Skin of body (tissue), 2 donors: Measurements from ENCODE around the gene BOLA2B. TPM values are rescaled to one million over a fixed set of nuclear protein-coding genes. Genes with fewer than 3 reads are reported as not detected.
"Not testable (repeated sequence)": the region's sequence is repeated elsewhere in the genome, so short reads cannot be mapped to it uniquely, and the experiment has no call there.

Experiments used
- DNase-seq: peaks from one replicate; lab custom pipeline; 2025; lab: John Stamatoyannopoulos, UW
- total RNA-seq: library from RNA; depleted of rRNA; stranded (reverse); fragments of >200 nt; gene quantifications from one replicate; pipeline ENCODE4 v1.2.3, GENCODE V29; 2014

Gene BOLA2B
- 6.1 TPM for total RNA-seq

DNA sequence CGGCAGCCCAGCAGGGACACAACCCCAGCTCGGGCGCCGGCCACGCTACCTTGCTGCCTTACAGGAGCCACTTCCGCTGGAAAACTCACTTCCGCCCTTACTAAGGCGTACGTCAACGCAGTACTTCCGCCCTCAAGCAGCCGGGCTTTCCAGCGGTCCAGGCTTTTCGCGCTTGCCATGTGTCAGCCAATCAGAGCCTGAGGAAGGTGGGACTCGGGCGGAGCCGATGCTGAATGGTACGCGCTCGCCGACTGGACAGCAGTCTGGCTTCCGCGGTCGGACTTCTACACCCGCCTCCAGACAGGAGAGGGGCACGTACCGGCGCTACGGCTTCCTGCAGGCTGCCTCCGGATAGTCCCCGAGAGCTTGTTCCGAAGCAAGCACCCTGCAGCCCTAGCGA lies at the start of gene BOLA2B, which contains the start of gene SLX1A:
Gene BOLA2B (minus strand): TSS at position 52 of the 400 bp plus-strand sequence. CDS start 71 bp downstream, outside the sequence.
Gene SLX1A (plus strand): TSS at position 261 of the 400 bp plus-strand sequence. CDS start 210 bp downstream, outside the sequence.
- not testable (repeated sequence) for DNase-seq

DNA sequence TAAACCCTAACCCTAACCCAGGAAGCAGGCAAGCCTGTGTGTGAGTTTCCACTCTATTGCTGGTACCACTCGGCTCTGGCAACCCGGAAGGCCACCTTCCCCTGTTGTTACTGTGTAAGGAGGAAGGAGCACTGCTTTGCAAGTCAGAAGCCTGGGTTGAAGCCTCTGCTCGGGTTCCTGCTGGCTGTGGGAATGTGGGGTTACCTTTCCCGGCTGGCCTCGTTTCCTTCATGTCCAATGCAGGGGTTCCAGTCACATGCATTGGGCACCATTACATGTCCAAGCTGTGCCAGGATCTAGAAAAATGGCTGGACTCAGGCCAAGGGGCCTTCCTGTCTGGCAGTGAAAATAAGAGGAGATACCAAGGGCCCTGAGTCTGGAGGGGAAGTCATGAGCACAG lies 23.6 kb upstream of the BOLA2B start:
- DNase-seq, result not testable (repeated sequence)

DNA sequence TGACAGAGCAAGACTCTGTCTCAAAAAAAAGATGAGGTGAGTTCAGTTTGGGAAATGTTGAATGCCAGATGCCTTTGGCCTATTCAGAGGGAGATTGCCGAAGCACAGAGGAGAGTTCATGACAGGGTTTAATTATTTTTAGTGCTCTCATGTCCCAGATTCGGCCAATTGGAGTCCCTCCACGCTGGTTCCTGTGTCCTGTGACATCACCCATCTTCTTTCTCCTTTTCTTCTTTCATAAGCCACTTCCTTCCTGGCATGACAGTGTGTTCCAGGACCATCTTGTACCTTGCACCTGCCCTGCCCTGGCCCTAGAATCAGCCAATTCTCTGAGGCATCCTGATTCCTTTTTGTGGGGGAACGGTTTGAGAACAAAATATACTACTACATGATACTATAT lies 17.9 kb upstream of the BOLA2B start:
- not testable (repeated sequence) for DNase-seq

DNA sequence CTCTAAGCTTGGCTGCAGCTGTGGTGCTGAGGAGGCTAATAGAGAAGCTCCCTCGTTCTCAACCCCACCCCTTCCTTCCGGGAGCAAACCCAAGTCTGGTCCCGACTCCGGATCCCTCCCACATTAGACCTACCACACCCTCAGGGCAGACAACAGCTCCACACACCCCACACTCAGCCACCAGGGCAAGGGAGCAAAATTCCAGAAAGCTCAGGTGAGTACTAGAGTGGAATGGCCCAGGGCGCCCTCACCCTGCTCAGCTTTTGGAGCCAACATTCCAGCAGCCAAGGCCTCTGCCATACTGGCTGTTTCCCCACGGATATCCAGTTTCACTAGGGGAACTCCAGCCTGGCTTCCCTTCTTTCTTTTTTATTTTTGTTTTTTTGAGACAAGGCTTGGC lies 15.6 kb upstream of the BOLA2B start:
- DNase-seq, result not testable (repeated sequence)

DNA sequence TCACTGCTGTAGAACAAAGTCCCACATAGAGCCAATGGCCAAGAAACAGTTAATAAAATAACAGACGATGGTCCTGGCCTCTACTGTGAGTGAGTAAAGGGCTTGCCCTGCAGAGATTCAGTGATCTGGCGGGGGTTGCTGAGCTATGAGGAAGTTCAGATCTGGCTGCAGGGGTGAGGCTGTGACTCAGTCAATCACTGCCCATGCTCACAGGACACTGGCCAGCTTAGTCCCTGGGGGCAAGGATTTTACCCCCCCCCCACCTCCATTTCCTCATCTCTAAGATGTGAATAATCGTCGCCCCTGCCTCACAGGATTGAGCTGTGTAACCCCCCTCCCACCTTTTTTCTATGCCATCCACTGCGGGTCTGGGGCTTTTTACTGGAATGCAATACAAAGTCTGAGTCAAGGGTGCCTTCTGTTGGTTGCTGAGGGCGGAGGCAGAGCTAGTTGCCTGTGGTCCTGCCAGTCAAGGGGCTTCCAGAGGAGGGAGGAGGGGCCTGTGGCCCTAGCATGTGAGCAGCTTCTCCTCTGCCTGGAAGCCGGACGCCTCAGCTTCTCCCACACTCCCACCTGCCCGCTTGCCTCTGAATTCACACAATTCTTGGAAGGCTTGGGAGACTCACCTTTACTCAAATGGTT lies 13.7 kb upstream of the BOLA2B start:
- DNase-seq, result not testable (repeated sequence)

DNA sequence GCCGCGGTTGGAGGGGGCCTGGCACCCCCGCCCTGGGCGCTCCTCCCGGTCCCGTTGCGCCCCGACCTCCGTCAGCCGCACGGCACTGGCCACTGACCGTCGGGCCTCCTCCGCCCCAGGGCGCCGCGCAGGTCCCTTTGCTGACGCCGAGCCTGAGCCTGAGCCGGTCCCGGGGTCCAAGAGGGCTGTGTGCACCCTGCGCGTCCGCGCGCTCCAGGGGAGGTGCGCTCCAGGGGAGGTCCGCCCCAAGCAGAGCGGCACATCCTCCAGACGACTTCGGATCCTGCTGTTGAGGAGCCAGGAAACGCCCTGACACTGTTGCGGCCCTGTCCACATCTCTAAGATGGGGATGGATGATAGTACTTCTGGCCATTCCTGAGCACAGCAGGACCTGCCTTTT lies 12.8 kb upstream of the BOLA2B start:
- DNase-seq, result not testable (repeated sequence)

DNA sequence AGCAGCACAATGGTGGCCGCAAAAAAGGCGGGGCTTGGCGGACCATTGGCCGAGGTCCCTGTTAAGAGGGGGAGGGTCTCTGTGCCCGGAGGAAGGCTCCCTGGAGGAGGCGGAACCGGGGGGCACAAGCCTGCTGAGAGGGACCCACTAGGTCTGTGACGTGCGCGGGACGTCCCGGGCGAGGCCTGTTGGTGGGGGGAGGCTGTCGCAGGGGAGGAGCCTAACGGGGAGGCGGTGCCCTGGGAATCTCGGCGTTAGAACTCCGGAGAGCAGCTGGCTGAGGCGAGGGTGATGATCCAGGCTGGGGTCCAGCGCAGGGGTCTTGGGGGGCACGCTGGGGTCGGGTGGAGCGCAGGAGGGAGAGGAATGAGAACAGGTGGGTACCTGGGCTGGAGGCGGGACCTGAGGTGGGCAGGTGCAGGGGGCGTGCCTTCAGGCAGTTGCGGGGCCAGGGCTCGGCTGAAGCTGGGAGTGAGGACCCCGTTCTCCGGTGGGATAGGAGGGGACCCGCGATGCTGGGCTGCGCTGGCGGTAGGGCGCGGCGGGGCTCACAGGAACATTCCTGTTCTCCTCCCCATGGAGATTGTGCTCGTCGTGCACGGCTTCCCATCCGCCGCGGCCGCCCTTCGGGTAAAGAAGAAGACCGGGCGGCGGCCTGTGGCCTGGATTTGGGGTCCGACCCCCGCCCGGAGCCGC lies 12.2 kb upstream of the BOLA2B start:
- not testable (repeated sequence) for DNase-seq

DNA sequence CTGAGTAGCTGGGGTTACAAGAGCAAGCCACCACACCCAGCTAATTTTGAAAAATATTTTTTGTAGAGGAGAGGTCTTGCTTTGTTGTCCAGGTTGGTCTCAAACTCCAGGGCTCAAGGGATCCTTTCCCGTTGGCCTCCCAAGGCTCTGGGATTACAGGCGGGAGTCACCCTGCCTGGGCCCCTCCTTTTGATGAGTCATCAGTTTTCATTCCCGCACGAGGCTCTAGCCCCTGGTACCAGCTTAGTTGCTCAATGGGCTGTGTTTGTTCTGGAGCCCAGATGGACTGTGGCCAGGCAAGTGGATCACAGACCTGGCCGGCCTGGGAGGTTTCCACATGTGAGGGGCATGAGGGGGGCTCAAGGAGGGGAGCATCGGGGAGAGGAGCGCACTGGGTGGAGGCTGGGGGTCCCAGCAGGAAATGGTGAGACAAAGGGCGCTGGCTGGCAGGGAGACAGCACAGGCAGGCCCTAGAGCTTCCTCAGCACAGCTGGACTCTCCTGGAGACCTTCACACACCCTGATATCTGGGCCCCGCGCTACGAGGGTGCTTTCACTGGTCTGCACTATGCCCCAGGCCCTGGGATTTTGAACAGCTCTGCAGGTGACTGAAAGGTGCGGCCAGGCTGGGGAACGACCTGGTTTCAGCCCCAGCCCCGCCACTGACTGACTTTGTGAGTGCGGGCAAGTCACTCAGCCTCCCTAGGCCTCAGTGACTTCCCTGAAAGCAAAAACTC lies 6.3 kb upstream of the BOLA2B start:
- DNase-seq, result not testable (repeated sequence)

DNA sequence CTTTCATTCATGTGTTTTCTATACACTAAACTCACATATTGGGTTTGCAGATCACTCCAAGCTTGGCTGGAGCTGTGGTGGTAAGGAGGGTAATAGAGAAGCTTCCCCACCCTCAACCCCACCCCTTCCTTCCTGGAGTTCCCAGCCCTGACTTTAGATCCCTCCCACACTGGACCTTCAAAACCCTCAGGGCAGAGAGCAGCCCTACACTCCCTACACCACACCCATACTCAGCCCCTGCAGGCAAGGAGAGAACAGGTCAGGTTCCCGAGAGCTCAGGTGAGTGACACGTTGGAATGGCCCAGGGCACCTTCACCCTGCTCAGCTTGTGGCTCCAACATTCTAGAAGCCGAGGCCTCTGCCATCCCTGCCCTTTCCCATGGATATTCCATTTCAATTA lies 5.6 kb upstream of the BOLA2B start, which contains the start of gene SULT1A3:
Gene SULT1A3 (plus strand): TSS at position 207 of the 400 bp plus-strand sequence. CDS start 1,474 bp downstream, outside the sequence.
- DNase-seq, result not testable (repeated sequence)

DNA sequence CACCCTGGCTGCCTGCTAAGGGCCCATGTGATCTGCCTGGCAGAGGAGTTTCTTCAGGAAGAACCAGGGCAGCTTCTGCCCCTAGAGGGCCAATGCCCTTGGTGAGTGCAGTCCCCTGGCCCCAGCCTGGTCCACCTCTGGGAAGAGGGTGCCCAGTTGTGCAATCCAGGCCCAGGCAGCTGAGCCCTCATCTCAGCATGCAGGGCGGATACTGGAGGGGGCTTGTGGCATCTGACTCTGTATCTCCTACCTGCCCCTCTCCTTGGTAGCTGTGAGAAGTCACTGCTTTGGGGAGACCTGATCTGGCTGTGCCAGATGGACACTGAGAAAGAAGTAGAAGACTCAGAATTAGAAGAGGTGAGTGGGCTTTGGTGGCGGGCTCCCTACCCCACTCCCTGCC lies 3.5 kb upstream of the BOLA2B start:
- not testable (repeated sequence) for DNase-seq

DNA sequence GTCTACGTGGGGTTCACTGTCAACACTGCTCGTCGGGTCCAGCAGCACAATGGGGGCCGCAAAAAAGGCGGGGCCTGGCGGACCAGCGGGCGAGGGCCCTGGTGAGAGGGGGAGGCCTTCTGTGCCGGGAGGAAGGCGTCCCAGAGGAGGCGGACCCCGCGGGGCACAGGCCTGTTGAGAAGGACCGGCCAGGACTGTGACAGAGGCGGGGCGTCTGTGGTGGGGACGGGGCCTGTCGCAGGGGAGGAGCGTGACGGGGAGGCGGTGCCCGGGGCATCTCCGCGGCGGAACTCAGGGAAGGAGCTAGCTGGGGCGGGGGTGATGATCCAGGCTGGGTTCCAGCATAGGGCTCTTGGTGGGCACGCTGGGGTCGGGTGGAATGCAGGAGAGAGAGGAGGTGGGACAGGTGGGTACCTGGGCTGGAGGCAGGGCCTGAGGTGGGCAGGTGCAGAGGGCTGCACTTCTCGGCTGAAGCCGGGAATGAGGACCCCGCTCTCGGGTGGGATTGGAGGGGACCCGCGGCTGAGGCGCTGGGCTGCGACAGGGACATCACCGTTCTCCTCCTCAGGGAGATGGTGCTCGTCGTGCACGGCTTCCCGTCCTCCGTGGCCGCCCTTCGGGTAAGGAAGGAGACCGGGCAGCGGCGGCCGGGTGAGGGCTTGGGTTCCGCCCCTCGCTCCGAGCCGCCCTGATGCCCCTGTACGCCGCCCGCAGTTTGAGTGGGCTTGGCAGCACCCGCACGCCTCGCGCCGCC lies 883 bp upstream of the BOLA2B start:
- not testable (repeated sequence) for DNase-seq

DNA sequence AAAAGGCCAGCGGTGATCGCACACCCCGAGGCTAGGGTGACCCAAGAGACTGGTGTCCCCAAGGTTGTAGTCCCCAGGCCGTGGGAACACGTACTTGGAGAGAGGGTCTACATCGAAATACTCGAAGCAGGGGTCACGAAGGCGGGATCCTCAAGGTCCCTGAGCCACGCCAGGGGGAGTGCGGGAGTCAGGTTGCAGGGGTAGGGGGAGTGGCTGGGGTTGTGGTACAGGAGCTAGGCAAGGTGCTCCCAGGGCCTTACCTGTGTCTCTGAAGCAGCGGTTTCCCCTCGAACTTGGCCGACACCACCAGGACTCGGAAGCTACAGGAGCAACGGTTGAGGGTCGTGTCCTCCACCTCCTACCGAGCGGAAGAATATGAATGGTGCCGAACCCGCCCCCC lies 368 bp downstream of the BOLA2B start:
- not testable (repeated sequence) for DNase-seq

DNA sequence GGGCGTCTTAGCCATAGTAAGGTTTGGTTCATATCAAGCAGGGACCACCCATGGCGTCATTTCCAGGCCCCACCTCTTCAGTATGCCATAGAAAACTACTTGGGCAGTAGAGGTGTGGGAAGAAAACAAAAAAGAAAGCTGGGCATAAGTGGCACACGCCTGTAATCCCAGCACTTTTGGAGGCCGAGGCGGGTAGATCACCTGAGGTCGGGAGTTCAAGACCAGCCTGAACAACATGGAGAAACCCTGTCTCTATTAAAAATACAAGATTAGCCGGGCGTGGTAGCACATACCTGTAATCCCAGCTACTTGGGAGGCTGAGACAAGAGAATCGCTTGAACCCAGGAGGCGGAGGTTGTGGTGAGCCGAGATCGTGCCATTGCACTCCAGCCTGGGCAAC lies 2.3 kb downstream of the BOLA2B start:
- DNase-seq, result not testable (repeated sequence)

DNA sequence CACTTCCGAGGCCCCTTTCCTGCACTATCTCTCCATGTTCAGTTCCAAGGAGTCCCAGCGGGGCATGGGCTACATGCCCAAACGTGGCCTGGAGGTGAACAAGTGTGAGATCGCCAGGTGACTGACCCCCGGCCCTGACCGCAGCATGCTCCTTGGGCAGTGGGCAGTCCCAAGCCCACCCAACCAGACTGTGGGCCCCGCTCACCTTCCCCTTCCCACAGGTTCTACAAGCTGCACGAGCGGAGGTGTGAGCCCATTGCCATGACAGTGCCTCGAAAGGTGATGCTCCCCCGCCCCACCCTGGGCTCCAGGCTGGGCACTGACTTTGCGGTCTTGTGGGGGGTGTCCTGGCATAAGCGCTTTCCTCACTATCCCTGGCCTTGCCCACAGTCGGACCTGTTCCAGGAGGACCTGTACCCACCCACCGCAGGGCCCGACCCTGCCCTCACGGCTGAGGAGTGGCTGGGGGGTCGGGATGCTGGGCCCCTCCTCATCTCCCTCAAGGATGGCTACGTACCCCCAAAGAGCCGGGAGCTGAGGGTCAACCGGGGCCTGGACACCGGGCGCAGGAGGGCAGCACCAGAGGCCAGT lies 5.4 kb downstream of the BOLA2B start:
- no peak for DNase-seq

DNA sequence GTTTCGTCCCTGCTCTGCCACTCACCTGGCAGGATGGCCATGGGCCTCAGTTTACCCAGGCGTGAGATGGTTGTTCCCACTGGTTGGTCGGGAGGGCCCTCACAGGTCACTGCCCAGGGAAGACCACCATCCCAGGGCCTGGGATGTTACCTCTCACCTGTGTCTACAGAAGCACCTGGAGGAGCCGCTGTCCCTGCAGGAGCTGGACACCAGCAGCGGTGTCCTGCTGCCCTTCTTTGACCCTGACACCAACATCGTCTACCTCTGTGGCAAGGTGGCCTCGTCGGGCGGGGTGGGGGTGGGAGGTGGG lies 6.0 kb downstream of the BOLA2B start:
- DNase-seq, result no peak

DNA sequence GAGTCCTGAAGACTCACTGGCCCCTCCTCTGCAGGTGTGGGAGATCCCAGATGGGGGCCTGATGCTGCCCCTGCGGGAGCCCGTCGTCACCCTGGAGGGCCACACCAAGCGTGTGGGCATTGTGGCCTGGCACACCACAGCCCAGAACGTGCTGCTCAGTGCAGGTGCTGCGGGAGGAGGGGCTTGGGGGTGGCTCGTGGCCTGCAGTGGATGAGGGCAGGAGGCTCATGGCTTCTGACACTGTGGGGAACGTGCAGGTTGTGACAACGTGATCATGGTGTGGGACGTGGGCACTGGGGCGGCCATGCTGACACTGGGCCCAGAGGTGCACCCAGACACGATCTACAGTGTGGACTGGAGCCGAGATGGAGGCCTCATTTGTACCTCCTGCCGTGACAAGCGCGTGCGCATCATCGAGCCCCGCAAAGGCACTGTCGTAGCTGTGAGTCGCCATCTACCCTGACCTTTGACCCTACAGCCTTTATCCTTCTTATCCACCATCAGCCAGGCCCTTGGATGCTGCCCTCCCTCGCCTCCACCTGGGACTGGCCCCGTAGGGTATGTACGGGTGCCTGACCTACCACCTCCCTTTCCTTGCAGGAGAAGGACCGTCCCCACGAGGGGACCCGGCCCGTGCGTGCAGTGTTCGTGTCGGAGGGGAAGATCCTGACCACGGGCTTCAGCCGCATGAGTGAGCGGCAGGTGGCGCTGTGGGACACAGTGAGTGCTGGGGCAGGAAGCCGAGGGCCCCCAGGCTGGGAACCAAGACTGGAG lies 6.5 kb downstream of the BOLA2B start:
- DNase-seq, result no peak

DNA sequence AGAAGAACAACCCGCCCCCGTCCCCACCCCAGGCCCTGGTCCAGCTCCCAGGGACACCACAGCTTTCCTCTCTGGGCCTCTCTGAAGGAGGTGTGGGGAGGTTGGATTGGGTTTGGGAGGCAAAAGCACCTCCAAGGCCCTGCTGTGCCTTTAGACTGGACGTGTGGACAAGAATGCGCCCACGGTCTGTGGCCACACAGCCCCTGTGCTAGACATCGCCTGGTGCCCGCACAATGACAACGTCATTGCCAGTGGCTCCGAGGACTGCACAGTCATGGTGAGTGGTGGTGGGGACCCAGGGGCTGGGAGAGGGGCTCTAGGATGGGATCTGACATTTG lies 7.1 kb downstream of the BOLA2B start:
- no peak for DNase-seq

DNA sequence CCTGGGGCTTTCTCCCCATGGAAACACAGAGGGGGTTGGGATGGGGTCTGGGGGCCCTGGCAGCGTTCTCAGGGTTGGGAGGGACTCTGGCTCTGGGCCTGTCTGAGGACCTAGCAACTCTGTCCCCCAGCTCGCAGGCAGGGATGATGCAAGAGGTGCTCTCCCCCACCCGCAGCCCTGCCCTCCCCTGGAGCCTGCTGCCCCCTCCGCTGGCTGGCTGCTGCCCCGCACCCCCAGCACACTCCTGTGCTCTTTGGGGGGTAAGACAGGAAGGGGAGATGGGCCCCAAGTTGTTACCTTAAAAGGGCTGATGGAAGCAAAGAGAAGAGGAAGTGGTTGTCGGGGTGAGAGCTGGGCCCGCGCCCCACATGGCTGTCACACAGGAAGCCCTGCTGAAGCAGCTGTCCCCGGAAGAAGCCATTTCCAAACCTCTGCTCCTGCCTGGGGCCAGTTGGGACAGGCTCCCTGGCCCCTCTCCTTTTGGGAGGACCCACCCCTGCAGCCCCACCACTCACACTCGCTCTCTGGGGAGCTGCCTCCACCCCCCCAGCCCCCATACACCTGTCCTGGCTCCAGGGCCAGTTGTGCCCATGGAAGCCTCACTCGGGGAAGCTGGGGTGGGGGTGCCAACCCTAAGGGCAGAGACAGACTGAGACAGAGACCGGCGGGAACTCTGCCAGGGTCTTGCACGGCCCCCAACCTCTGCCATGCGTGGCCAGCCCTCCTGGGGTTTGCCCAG lies 7.6 kb downstream of the BOLA2B start:
- DNase-seq, result no peak

DNA sequence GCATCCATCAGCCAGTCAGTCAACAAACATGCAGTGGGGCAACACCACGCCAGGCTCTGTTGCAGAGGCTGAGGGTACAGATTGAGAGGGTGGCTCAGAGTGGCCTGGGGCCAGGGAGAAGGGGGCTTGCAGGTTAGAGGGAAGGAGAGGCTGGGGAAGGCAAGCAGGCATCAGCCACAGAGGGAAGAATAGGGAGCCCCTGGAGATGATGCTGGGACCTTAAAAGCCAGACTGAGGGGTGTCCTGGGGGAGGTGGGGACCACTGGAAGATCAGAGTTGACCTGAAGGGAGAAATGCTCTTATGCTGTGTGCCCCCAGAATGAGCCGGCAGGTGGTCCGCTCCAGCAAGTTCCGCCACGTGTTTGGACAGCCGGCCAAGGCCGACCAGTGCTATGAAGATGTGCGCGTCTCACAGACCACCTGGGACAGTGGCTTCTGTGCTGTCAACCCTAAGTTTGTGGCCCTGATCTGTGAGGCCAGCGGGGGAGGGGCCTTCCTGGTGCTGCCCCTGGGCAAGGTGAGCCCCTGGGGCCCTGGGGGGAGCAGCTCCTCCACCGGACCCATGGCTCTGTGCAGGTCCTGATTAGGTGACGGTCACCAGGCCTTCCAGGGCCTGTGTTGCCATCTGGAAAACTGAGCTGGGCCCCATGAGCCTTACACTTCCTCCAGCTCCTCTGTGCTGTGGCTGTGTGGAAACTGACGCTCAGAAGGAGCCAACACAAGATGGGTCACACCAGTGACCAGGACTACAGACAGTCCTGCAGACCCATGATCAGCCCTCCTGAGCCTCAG lies 8.4 kb downstream of the BOLA2B start:
- DNase-seq, result no peak
